HepG2 (cell line): Measurements from ENCODE around the gene EEA1.
A peak's percentile ranks its signal among the peaks of the same experiment; 100 is the strongest.

Experiments
- EZH2 ChIP-seq: conservative IDR thresholded peaks from 2 replicates; pipeline ENCODE4 v1.6.1; 2012; ENCODE audit warnings: mild to moderate bottlenecking, low read depth, low read length, moderate library complexity
- TF ChIP-seq, protein P1 (sequence below): IDR thresholded peaks from 2 replicates; pipeline ENCODE4 v1.6.1; 2016; ENCODE audit warnings: control low read depth
- TF ChIP-seq, protein P2 (sequence below): sonication (generic); formaldehyde crosslinking; IDR thresholded peaks from 2 replicates; pipeline ENCODE4 v1.5.0; 2020; ENCODE audit warnings: mild to moderate bottlenecking, missing genetic modification reagents, moderate library complexity

DNA sequence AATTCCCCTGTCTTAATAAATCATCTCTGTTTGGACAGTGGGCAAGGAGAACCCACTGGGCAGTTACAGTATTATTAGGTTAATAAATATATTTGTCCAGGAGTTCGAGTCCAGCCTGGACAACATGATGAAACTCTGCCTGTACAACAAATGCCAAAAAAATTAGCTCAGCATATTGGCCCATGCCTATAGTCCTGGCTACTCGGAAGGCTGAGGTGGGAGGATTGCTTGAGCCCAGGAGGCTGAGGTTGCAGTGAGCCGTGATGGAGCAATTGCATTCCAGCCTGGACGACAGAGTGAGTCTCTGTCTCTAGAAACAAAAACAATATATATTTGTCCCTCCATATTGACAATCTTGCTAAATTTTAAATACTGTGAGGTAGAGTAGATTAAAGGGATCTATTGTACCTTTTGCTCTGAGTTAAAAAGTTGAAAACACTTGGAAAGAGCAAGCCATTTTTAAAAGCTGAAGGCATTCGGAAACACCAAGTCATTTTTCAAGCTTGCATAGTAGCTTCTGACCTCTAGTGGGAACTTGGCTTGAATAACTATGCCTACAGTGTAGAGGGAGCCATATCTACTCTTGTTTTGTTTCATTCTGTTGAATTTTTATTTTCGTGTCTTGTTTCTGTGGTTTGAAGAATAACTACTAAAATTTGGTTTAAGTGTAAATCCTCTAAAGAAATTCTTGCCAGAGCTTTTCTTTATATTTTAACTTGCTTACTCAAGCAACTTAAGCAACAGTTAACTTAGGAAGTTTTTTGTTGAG lies 14.6 kb upstream of the EEA1 start:
- TF ChIP-seq, protein P1, sequence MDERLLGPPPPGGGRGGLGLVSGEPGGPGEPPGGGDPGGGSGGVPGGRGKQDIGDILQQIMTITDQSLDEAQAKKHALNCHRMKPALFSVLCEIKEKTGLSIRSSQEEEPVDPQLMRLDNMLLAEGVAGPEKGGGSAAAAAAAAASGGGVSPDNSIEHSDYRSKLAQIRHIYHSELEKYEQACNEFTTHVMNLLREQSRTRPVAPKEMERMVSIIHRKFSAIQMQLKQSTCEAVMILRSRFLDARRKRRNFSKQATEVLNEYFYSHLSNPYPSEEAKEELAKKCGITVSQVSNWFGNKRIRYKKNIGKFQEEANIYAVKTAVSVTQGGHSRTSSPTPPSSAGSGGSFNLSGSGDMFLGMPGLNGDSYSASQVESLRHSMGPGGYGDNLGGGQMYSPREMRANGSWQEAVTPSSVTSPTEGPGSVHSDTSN: no peak
- no peak for TF ChIP-seq EZH2
- TF ChIP-seq, protein P2, sequence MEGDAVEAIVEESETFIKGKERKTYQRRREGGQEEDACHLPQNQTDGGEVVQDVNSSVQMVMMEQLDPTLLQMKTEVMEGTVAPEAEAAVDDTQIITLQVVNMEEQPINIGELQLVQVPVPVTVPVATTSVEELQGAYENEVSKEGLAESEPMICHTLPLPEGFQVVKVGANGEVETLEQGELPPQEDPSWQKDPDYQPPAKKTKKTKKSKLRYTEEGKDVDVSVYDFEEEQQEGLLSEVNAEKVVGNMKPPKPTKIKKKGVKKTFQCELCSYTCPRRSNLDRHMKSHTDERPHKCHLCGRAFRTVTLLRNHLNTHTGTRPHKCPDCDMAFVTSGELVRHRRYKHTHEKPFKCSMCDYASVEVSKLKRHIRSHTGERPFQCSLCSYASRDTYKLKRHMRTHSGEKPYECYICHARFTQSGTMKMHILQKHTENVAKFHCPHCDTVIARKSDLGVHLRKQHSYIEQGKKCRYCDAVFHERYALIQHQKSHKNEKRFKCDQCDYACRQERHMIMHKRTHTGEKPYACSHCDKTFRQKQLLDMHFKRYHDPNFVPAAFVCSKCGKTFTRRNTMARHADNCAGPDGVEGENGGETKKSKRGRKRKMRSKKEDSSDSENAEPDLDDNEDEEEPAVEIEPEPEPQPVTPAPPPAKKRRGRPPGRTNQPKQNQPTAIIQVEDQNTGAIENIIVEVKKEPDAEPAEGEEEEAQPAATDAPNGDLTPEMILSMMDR (CRISPR knock-in tag): peak; percentile 46
